GM12878 (cell line): Measurements from ENCODE around the gene METTL27. TPM values are rescaled to one million over a fixed set of nuclear protein-coding genes. Genes with fewer than 3 reads are reported as not detected.

Experiments used
- ATAC-seq: fragments of 200-7000 bp; cut with Tn5 transposase; 3 replicates; pipeline ENCODE4 v1.9.1; 2020; ENCODE audit warnings: mild to moderate bottlenecking, moderate library complexity
- BruUV-seq: library from RNA; stranded (reverse); fragments of 400-500 nt; replicated peaks from 2 replicates; lab custom pipeline; 2021; lab: Mats Ljungman, UMichigan
- CTCF ChIA-PET: fragments of 300-600 bp; sonication (Branson Sonifier 250); formaldehyde crosslinking; extraction: SDS; loops from one replicate; lab custom pipeline; 2021; ENCODE audit warnings: inconsistent platforms; lab: Yijun Ruan, JAX
- POLR2A ChIA-PET: fragments of 350-600 bp; formaldehyde crosslinking; extraction: SDS; loops from one replicate; lab custom pipeline; 2021; ENCODE audit warnings: inconsistent platforms; lab: Charles Lee
- RAD21 ChIA-PET: fragments of 300-600 bp; sonication (Branson Sonifier 250); formaldehyde crosslinking; loops from one replicate; lab custom pipeline; 2023; ENCODE audit warnings: antibody characterized with exemption; ENCODE audit not compliant: unreplicated experiment; lab: Charles Lee
- SMC1A ChIA-PET: fragments of 300-600 bp; sonication (Branson Sonifier 250); formaldehyde crosslinking; loops from one replicate; lab custom pipeline; 2023; ENCODE audit not compliant: unreplicated experiment, uncharacterized antibody; lab: Charles Lee
- DNase-seq: peaks from one replicate; pipeline ENCODE4 v3.0.0-alpha.2; 2011; ENCODE audit warnings: low read depth, low spot score
- FAIRE-seq: peaks from 3 replicates; lab custom pipeline; 2011; peaks lifted over from hg19 to GRCh38; lab: Jason Lieb, UNC
- H2AFZ ChIP-seq: 2 replicates; pipeline ENCODE4 v1.6.0; 2011; ENCODE audit warnings: low read depth, low read length, control low read depth; ENCODE audit not compliant: control insufficient read depth
- H3K27ac ChIP-seq: 2 replicates; pipeline ENCODE4 v1.5.1; 2011; ENCODE audit warnings: control low read depth; ENCODE audit not compliant: control insufficient read depth, insufficient read depth
- H3K27me3 ChIP-seq, 2 experiments: replicated peaks in 1 of 2; 2 replicates each; pipeline versions ENCODE4 v1.6.0 to v1.6.1; 2011; ENCODE audit warnings: low read length in 1 of 2; ENCODE audit not compliant: control insufficient read depth in 2 of 2, insufficient read depth in 2 of 2
- H3K36me3 ChIP-seq, 2 experiments: 2 replicates each; pipeline ENCODE4 v1.5.1; 2011; ENCODE audit warnings: low read length in 1 of 2; ENCODE audit not compliant: control insufficient read depth in 2 of 2, insufficient read depth in 2 of 2
- H3K4me1 ChIP-seq: 2 replicates; pipeline ENCODE4 v1.6.1; 2011; ENCODE audit warnings: mild to moderate bottlenecking, low read length, moderate library complexity, mixed read lengths; ENCODE audit not compliant: control insufficient read depth, insufficient read depth
- H3K4me2 ChIP-seq: 2 replicates; pipeline ENCODE4 v1.6.0; 2011; ENCODE audit warnings: control low read depth; ENCODE audit not compliant: control insufficient read depth, insufficient read depth
- H3K4me3 ChIP-seq: fragments of 200-600 bp; sonication (generic); 2 replicates; pipeline ENCODE4 v1.5.1; 2016
- H3K79me2 ChIP-seq: 2 replicates; pipeline ENCODE4 v1.6.0; 2011; ENCODE audit warnings: low read length; ENCODE audit not compliant: control insufficient read depth, insufficient read depth
- H3K9ac ChIP-seq: 2 replicates; pipeline ENCODE4 v1.8.0; 2011; ENCODE audit warnings: low read length, control low read depth, mixed read lengths; ENCODE audit not compliant: control insufficient read depth, insufficient read depth
- H3K9me3 ChIP-seq: replicated peaks from 3 replicates; pipeline ENCODE4 v1.5.1; 2011; ENCODE audit warnings: mild to moderate bottlenecking, low read length; ENCODE audit not compliant: control insufficient read depth, insufficient read depth
- H4K20me1 ChIP-seq: 2 replicates; pipeline ENCODE4 v1.6.0; 2011; ENCODE audit not compliant: control insufficient read depth, insufficient read depth
- ATF7 ChIP-seq: fragments of 450-650 bp; IDR thresholded peaks from 2 replicates; pipeline ENCODE4 v1.6.1; 2016; ENCODE audit warnings: low read depth, mild to moderate bottlenecking
- GATAD2B ChIP-seq: fragments of 450-650 bp; conservative IDR thresholded peaks from 2 replicates; pipeline ENCODE4 v1.6.1; 2017; ENCODE audit warnings: low read depth, mild to moderate bottlenecking, moderate library complexity
- MEF2A ChIP-seq: IDR thresholded peaks from 2 replicates; pipeline ENCODE4 v1.6.1; 2011; ENCODE audit warnings: low read depth, mild to moderate bottlenecking, low read length, moderate library complexity; ENCODE audit not compliant: insufficient read depth
- MXI1 ChIP-seq: fragments of 150-350 bp; IDR thresholded peaks from 2 replicates; pipeline ENCODE4 v1.6.1; 2011; ENCODE audit warnings: low read depth, mild to moderate bottlenecking, inconsistent platforms, low read length, improper control_type of control experiment
- NFIC ChIP-seq: IDR thresholded peaks from 2 replicates; pipeline ENCODE4 v1.6.1; 2012; ENCODE audit warnings: low read depth, mild to moderate bottlenecking, inconsistent platforms, low read length, moderate library complexity
- REST ChIP-seq: IDR thresholded peaks from 2 replicates; pipeline ENCODE4 v1.6.1; 2012; ENCODE audit warnings: mild to moderate bottlenecking, low read depth, low read length
- SRF ChIP-seq, 2 experiments: IDR thresholded peaks; 2 replicates each; pipeline ENCODE4 v1.6.1; 2011; ENCODE audit warnings: low read depth in 2 of 2, low read length in 2 of 2, mild to moderate bottlenecking in 1 of 2, moderate library complexity in 1 of 2
- SUZ12 ChIP-seq: fragments of 200-600 bp; sonication (generic); IDR thresholded peaks from one replicate; pipeline ENCODE4 v1.6.1; 2018; ENCODE audit warnings: antibody characterized with exemption, mild to moderate bottlenecking; ENCODE audit not compliant: unreplicated experiment
- ZBTB4 ChIP-seq: fragments of 450-650 bp; formaldehyde crosslinking; IDR thresholded peaks from 2 replicates; pipeline ENCODE4 v1.4.0; 2022; ENCODE audit warnings: mild to moderate bottlenecking, moderate library complexity
- WGBS: methylation state at CpG from one replicate; pipeline ENCODE4 v1.1.6; 2016; ENCODE audit warnings: low lambda C conversion rate; ENCODE audit not compliant: insufficient replicate concordance, insufficient coverage; ENCODE audit errors: missing lambda C conversion rate; 5-methylcytosine and 5-hydroxymethylcytosine counted together
- in situ Hi-C: fragments of 300-500 bp; cut with MboI; formaldehyde crosslinking; loops from 9 replicates; pipeline ENCODE4 v1.14.3; 2018; ENCODE audit warnings: mixed read lengths
- intact Hi-C: fragments of 100-400 bp; cut with micrococcal nuclease; formaldehyde crosslinking; loops from one replicate; pipeline ENCODE4 v1.14.2; 2022; ENCODE audit not compliant: unreplicated experiment
- polyA plus RNA-seq, 11 experiments: library from polyadenylated mRNA; depleted of rRNA in 4 of 11; unstranded in 6 of 11; stranded (reverse) in 5 of 11; fragments of >200 nt; fragmentation: Nextera tagmentation in 4 of 11; fragmentation: Illumina TruSeq in 1 of 11; extraction: Ambion mirVana in 4 of 11; extraction: Trizol in 1 of 11; gene quantifications; 1 replicate in 1 of 11; 2 replicates in 10 of 11; pipeline versions ENCODE4 v1.2.1 to v1.2.3, GENCODE V29; 2011 to 2016; ENCODE audit warnings: inconsistent platforms in 2 of 11, missing spikeins in 2 of 11, low read depth in 1 of 11
- total RNA-seq, 4 experiments: library from RNA; depleted of rRNA in 3 of 4; stranded (reverse); fragments of >200 nt in 3 of 4; fragmentation: Illumina TruSeq in 1 of 4; extraction: Trizol in 1 of 4; gene quantifications; 2 replicates each; pipeline versions ENCODE4 v1.2.1 to v1.2.3, GENCODE V29; 2013 to 2021

The METTL27 gene
- total and polyA plus RNA-seq, 10 of the 15 experiments (the other 5 are each of a cell fraction or from before 2014, with no cell fraction given): 0.10 to 3.4 (median 0.68) TPM

GRCh38 chr7:73815436-73815835 is 26.9 kb downstream of the METTL27 start:
- in situ Hi-C loops: no loop called here
- FAIRE-seq (no peak), DNase-seq (no peak)
- no peak overlapping the region for H3K4me2 ChIP-seq
- SMC1A ChIA-PET: interaction anchor here (1.7 kb wide), 1 partner anchor 11 kb away, joined by 3 read pairs; no protein-coding TSS in a partner anchor
- no peaks in the 10 kb centered on the region; the same call in 2 of the 3 replicates for H3K9me3 ChIP-seq
- no peaks in the 10 kb centered on the region for H3K36me3 ChIP-seq
- H3K27me3 ChIP-seq: no peaks in the 10 kb centered on the region
- no peak overlapping the region for H3K27ac ChIP-seq
- H3K4me3 ChIP-seq: no peak overlapping the region
- CTCF ChIA-PET: interaction anchor here (0.5 to 2.2 kb wide), 3 partner anchors 11 to 139 kb away, joined by 3 to 17 read pairs (median 3); no protein-coding TSS in a partner anchor
- RAD21 ChIA-PET: no interaction called here
- H4K20me1 ChIP-seq: no peaks in the 10 kb centered on the region
- WGBS: 54% methylated on average over 8 of the region's 8 CpGs
- no TSS peak for BruUV-seq
- no peak for TF ChIP-seq ATF7
- no peak for TF ChIP-seq REST
- no peak for TF ChIP-seq NFIC
- TF ChIP-seq SRF (IDR thresholded peaks at IDR 0.05; ENCODE audit: low read depth in 2 of 2, low read length in 2 of 2): no peak
- no peak for TF ChIP-seq MEF2A
- TF ChIP-seq MXI1: no peak
- no peak for TF ChIP-seq SUZ12
- no peak for TF ChIP-seq ZBTB4 (CRISPR knock-in tag)
- no peak for TF ChIP-seq GATAD2B
- TF ChIP-seq, all 136 proteins: peak for 0
- Histone ChIP-seq H3K9ac (no peak overlapping the region), H3K4me1 (no peaks in the 10 kb centered on the region), H3K79me2 (no peaks in the 10 kb centered on the region), H2AFZ (no peak overlapping the region)
- intact Hi-C loops: no loop called here
- POLR2A ChIA-PET: no interaction called here
- ATAC-seq: no peak
